Mammary epithelial cell (primary cell): ENCODE results near the gene CYTH4.

Source experiments
- CTCF ChIP-seq, 2 donors: IDR thresholded peaks in 1 of 2; conservative IDR thresholded peaks in 1 of 2; 2 replicates each; pipeline ENCODE4 v1.5.1; 2011 to 2012; ENCODE audit warnings: inconsistent platforms in 2 of 2, low read length in 2 of 2, mild to moderate bottlenecking in 2 of 2, control low read depth in 1 of 2, low read depth in 1 of 2; ENCODE audit not compliant: insufficient read depth in 1 of 2; ENCODE audit errors: extremely low read depth in 1 of 2
- EZH2 ChIP-seq: IDR thresholded peaks from 2 replicates; pipeline ENCODE4 v1.6.1; 2012; ENCODE audit warnings: low read length, inconsistent platforms, borderline replicate concordance

DNA sequence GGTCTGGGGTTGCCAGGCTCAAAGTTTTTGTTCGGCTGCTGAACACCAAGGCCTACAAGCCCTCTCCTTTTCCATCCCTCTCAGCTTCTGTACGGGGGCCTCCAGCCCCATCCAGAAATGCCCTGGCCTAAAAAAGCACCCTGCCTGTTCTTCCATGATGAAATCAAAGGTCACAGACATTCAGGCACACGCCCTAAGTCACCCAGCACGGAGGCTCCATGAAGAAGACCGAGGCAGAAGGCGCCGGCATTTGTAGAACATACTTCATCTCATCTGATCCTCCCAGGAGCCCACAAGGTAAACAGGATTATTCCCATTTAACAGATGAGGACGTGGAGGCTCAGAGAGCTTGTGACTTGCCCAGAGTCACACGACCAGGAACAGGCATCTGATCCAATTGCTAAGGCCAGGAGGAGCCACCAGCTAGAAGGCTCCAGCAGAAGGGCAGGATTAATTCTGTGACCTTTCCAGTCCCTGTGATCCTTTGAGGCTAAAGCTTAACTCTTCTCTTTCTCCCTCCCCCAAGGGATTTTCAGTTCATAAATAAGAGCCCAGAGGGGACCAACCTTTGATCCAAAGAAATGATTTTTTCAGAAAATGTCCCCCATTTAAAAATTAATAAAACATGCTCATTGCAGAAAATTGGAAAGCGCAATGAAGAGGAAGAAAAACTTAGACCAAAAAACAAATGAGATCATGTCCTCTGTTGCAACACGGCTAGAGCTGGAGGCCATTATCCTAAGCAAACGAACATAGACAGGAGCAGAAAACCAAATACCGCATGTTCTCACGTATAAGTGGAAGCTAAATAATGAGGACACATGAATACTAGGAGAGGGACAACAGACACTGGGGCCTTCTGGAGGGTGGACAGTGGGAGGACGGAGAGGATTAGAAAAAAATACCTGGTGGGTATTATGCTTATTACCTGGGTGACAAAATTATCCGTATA lies 38.7 kb downstream of the CYTH4 start:
- TF ChIP-seq CTCF (conservative IDR thresholded peaks at IDR 0.05 in 1 of 2, IDR thresholded peaks at IDR 0.05 in 1 of 2; ENCODE audit: extremely low read depth in 1 of 2, insufficient read depth in 1 of 2, low read depth in 1 of 2, low read length in 2 of 2) (no peak), EZH2 (no peak)
